GM21576 (cell line): ENCODE measurements around the gene MTSS2.
"Not testable (repeated sequence)": the region's sequence is repeated elsewhere in the genome, so short reads cannot be mapped to it uniquely, and the experiment has no call there.

Experiments
- ATAC-seq: cut with Tn5 transposase; IDR thresholded peaks from one replicate; pipeline ENCODE4 v1.9.1; 2021; ENCODE audit warnings: mild to moderate bottlenecking, moderate library complexity; ENCODE audit not compliant: unreplicated experiment

The MTSS2 gene

GRCh38 chr16:70657956-70658355 lies 27.9 kb downstream of the MTSS2 start:
- no peak for ATAC-seq

- no peak for ATAC-seq
These were observed 29.1 kb downstream of the MTSS2 start for GRCh38 chr16:70656712-70657263.

DNA sequence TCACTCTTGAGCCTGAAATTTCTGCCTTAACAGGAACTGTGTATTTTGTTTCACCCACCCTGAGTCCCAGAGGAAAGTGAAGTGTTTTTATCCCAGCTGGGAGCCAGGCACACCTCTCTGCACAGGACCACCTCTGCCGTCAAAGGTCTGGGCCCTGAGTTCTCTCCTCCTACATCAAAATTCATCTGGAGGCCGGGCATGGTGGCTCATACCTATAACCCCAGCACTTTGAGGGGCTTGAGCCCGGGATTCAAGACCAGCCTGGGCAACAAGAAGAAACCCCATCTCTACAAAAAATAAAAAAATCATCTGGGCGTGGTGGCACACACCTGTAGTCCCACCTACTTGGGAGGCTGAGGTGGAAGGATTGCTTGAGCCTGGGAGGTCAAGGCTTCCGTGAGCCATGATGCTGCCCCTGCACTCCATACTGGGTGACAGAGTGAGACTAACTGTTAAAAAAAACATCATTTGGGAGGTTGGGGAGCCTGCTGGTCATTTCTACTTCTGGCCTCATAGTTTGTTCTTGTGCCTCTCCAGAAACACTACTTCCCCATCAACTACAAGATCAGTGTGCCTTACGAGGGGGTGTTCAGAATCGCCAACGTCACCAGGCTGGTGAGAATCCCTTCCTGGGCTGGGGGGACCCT lies 29.7 kb downstream of the MTSS2 start:
- no peak for ATAC-seq

- ATAC-seq, result no peak
These were observed 31.8 kb downstream of the MTSS2 start for GRCh38 chr16:70653809-70654771.

GRCh38 chr16:70653406-70653805 lies 32.4 kb downstream of the MTSS2 start:
- no peak for ATAC-seq

DNA sequence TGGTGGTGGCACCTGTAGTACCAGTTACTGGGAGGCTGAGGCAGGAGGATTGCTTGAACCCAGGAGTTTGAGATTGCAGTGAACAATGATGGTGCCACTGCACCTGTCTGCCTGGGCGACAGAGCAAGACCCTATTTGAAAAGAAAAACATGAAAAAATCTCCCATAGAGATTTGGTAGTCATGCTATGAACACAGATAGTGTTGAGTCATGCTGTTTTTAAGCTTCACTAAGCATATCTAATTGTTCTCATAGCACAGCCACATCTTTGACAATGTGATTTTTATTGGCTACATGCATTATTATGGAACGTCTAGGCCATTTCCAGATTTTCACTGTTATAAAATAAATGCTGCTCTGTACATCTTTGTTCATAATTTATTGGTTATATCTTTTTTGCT lies 33.5 kb downstream of the MTSS2 start:
- no peak for ATAC-seq

- no peak for ATAC-seq
These were observed 34.3 kb downstream of the MTSS2 start for GRCh38 chr16:70651524-70651923.

- ATAC-seq, result no peak
These were observed 35.6 kb downstream of the MTSS2 start for GRCh38 chr16:70650216-70650615.

GRCh38 chr16:70649300-70649699 lies 36.6 kb downstream of the MTSS2 start:
- ATAC-seq, result no peak

DNA sequence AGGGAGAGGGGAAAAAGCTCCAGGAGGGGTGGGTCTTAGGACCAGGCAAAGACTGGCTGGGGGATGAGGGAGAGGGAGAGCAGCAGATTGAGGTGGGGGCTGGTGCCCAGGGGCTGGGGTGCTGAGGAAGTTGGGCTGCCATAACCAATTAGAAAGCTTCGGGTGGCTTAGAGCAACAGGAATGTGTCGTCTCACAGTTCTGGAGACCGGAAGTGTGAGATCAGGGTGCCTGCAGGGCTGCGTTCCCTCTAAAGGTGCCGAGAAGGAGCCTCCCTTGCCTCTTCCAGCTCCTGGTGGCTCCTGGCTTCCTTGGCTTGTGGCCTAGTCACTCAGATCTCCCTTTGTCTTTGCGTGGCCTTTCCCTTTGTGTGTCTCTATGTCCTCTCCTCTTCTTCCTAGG lies 37.2 kb downstream of the MTSS2 start:
- no peak for ATAC-seq

GRCh38 chr16:70647441-70648359 lies 38.2 kb downstream of the MTSS2 start:
- ATAC-seq, result no peak

DNA sequence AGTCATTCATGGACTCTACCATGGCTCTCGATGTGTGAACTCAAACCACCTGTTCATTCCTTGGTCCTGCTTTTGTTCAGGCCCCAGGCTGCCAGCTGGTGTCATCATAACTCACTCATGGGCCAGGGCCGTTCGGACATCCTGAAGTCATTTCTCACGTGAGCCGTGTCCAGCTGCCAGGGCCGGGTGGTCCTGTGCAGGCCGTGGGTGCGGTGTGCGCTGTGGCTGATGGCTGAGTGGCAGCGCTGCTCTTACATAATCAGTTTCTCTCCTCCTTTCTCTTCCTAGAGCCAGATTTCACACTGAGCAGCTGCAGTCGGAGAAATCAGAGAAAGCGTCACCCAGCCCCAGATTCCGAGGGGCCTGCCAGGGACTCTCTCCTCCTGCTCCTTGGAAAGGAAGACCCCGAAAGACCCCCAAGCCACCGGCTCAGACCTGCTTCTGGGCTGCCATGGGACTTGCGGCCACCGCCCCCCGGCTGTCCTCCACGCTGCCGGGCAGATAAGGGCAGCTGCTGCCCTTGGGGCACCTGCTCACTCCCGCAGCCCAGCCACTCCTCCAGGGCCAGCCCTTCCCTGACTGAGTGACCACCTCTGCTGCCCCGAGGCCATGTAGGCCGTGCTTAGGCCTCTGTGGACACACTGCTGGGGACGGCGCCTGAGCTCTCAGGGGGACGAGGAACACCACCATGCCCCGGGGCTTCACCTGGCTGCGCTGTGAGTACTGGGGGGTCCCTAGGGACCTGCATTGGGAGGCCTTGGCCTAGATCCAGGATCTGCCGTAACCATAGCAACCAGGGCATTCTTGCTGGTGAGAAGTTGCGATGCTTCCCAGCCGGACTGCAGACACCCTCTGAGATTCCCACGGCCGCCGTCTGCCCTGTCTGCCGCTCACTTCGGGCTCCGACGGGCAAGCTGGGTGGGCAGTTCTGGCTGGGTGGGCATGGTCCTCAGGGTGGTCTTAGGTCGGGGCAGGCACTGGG lies 39.3 kb downstream of the MTSS2 start, which contains the start of gene IL34:
Gene IL34, plus strand, starts transcription at position 300 of the 982 bp plus-strand sequence. Its CDS starts 389 bp downstream, at position 689.
- no peak for ATAC-seq

DNA sequence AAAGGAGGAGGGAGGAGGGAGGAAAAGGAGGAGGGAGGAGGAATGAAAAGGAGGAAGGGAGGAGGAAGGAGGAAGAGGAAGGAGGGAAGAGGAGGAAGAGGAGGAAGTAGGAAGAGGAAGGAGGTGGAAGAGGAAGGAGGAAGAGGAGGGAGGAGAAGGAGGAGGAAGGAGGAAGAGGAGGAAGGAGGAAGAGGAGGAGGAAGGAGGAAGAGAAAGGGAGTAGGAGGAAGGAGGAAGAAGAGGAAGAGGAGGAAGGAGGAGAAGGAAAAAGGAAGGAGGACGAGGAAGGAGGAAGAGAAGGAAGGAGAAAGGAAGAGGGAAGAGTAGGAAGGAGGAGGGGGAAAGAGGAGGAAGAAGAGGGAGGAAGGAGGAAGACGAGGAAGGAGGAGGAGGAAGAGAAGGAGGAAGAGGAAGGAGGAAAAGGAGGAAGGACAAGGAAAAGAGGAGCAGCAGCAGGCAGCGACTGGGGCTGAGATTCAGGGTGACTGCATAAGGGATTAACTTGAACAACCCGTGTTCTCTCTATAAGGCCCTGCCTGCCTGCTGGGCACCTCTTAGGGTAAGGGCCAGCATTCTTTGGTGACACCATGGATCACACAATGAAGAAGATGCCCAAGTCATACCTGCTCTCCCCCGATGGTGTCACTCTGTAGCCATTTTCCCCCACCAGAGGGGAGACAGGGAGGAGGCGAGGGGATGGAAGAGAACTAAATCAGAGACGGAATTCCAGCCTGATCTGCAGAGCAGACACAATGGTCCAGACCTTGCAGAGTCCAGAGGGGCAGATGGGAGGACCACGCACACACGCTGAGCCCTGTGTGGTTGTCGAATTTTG lies 40.9 kb downstream of the MTSS2 start:
- no peak for ATAC-seq

GRCh38 chr16:70643264-70643663 lies 42.6 kb downstream of the MTSS2 start:
- ATAC-seq, result not testable (repeated sequence)

GRCh38 chr16:70642633-70643032 lies 43.2 kb downstream of the MTSS2 start:
- no peak for ATAC-seq

DNA sequence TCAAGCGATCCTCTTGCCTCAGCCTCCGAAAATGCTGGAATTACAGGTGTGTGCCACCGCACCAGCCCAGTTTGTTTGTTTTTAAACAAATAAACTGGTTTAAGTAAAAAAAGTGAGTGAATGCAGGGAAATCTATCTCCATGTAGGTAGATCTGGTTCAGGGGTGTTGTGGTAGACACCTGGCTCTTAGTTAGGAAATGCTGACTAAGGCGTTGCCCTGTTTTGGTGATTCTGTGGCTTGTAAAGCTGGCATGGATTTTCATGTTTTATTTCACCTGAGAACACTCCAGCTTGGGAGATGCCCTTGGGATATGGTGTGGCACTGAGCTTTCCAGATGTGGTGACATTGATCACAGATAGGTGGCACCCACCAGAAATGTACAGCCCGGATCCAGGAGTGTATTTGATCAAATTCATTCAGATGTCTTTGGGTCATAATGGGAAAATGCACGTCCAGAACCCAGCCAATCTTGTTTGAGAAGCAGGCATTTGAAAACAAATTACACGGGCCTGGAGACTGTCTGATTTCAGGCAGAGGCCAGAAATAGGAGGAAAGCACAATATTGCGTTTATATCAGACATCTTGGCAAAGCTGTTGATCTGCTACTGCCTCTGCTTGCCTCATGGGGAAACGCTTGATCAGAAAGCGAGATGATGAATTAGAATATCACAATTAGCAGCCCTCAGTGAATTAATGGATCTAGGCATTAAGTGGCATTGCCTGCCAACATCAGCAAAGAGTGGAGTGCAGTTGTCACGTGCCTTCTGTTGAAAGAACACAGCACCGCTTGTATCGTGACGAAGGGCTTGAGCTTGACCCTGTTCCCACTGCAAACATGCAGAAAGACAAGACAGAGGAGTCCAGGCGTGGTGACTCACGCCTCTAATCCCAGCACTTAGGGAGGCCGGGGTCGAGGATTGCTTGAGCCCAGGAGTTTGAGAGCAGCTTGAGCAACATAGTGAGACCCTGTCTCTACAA lies 46.8 kb downstream of the MTSS2 start:
- ATAC-seq, result no peak
